Kidney tubule cell (primary cell): ENCODE measurements around the gene CFAP300.
A peak's percentile ranks its signal among the peaks of the same experiment; 100 is the strongest.

Source experiments
- DNase-seq: peaks from one replicate; pipeline ENCODE4 v3.0.0-alpha.2; 2018; ENCODE audit warnings: low spot score

Gene CFAP300

GRCh38 chr11:102073253-102073652 lies 26.0 kb downstream of the CFAP300 start:
- DNase-seq = no peak

- DNase-seq = peak; percentile 9
Measured at GRCh38 chr11:102079625-102080024, 32.4 kb downstream of the CFAP300 start.

GRCh38 chr11:102081313-102081712 lies 34.1 kb downstream of the CFAP300 start:
- DNase-seq = no peak

GRCh38 chr11:102085864-102086551 lies 38.8 kb downstream of the CFAP300 start:
- DNase-seq = peak; percentile 6

- no peak for DNase-seq
Measured at GRCh38 chr11:102097186-102097585, 49.9 kb downstream of the CFAP300 start.

GRCh38 chr11:102099755-102100154 lies 52.5 kb downstream of the CFAP300 start:
- no peak for DNase-seq

- no peak for DNase-seq
Measured at GRCh38 chr11:102108734-102109440, 61.6 kb downstream of the CFAP300 start.

GRCh38 chr11:102109896-102110760 lies 62.9 kb downstream of the CFAP300 start, which contains the start of gene YAP1:
TSS of gene YAP1 (plus strand) at chr11:102110447. CDS start at chr11:102110849, 402 bp downstream.
- DNase-seq = peak; percentile 94

GRCh38 chr11:102110761-102111010 lies 63.4 kb downstream of the CFAP300 start:
- no peak for DNase-seq

GRCh38 chr11:102111011-102111786 lies 64.0 kb downstream of the CFAP300 start:
- DNase-seq = peak; percentile 78

GRCh38 chr11:102111787-102112508 lies 64.7 kb downstream of the CFAP300 start:
- peak; percentile 93 for DNase-seq

GRCh38 chr11:102112509-102112821 lies 65.2 kb downstream of the CFAP300 start:
- no peak for DNase-seq

- no peak for DNase-seq
Measured at GRCh38 chr11:102114032-102114431, 66.8 kb downstream of the CFAP300 start.

GRCh38 chr11:102115557-102115956 lies 68.3 kb downstream of the CFAP300 start:
- DNase-seq = peak; percentile 94

- no peak for DNase-seq
Measured at GRCh38 chr11:102116453-102117205, 69.4 kb downstream of the CFAP300 start.

- no peak for DNase-seq
Measured at GRCh38 chr11:102117472-102118113, 70.4 kb downstream of the CFAP300 start.

GRCh38 chr11:102118937-102119336 lies 71.7 kb downstream of the CFAP300 start:
- no peak for DNase-seq

GRCh38 chr11:102119997-102120396 lies 72.8 kb downstream of the CFAP300 start:
- DNase-seq = no peak

GRCh38 chr11:102120437-102120973 lies 73.3 kb downstream of the CFAP300 start:
- no peak for DNase-seq

- no peak for DNase-seq
Measured at GRCh38 chr11:102121329-102121728, 74.1 kb downstream of the CFAP300 start.
